H1 (cell line): ENCODE results near the gene GTF2A1. TPM values are rescaled to one million over a fixed set of nuclear protein-coding genes. Genes with fewer than 3 reads are reported as not detected.
"Not testable (repeated sequence)": the region's sequence is repeated elsewhere in the genome, so short reads cannot be mapped to it uniquely, and the experiment has no call there.

Experiments used
- CTCF ChIA-PET: fragments of 300-600 bp; sonication (Branson Sonifier 250); formaldehyde crosslinking; loops from one replicate; lab custom pipeline; 2021; ENCODE audit not compliant: partially characterized antibody; lab: Charles Lee
- POLR2A ChIA-PET: fragments of 300-600 bp; sonication (Branson Sonifier 250); formaldehyde crosslinking; loops from one replicate; lab custom pipeline; 2021; ENCODE audit warnings: inconsistent platforms; ENCODE audit not compliant: partially characterized antibody; lab: Charles Lee
- DNase-seq, 2 experiments: peaks; one replicate each; pipeline versions ENCODE4 v3.0.0 to v3.0.0-alpha.2; 2010 to 2022; ENCODE audit warnings: low spot score in 2 of 2, low read depth in 1 of 2, mixed read lengths in 1 of 2
- FAIRE-seq: peaks from 2 replicates; lab custom pipeline; 2011; peaks lifted over from hg19 to GRCh38; lab: Jason Lieb, UNC
- H2AFZ ChIP-seq: 2 replicates; pipeline ENCODE4 v1.8.1; 2012; ENCODE audit warnings: low read length, inconsistent platforms
- H2AK5ac ChIP-seq: 2 replicates; pipeline ENCODE4 v1.6.1; 2013; ENCODE audit warnings: low read depth, low read length
- H2BK120ac ChIP-seq: replicated peaks from 2 replicates; pipeline ENCODE3; 2013; ENCODE audit warnings: low read depth, low read length, inconsistent platforms
- H2BK12ac ChIP-seq: 2 replicates; pipeline ENCODE4 v1.6.1; 2013; ENCODE audit warnings: low read depth, low read length
- H2BK15ac ChIP-seq: 2 replicates; pipeline ENCODE4 v1.6.1; 2013; ENCODE audit warnings: low read length
- H2BK20ac ChIP-seq: 2 replicates; pipeline ENCODE4 v1.6.1; 2013; ENCODE audit warnings: low read length
- H2BK5ac ChIP-seq: 2 replicates; pipeline ENCODE4 v1.6.1; 2013; ENCODE audit warnings: low read depth, low read length
- H3K14ac ChIP-seq: 2 replicates; pipeline ENCODE4 v1.6.1; 2013; ENCODE audit warnings: inconsistent platforms; ENCODE audit not compliant: insufficient read length
- H3K18ac ChIP-seq: 2 replicates; pipeline ENCODE4 v1.6.1; 2013; ENCODE audit warnings: low read length; ENCODE audit errors: extremely low read depth
- H3K23ac ChIP-seq: 2 replicates; pipeline ENCODE4 v1.6.1; 2013; ENCODE audit warnings: inconsistent platforms; ENCODE audit not compliant: insufficient read length
- H3K23me2 ChIP-seq: 2 replicates; pipeline ENCODE4 v1.6.1; 2013; ENCODE audit warnings: low read depth, low read length
- H3K27ac ChIP-seq: 2 replicates; pipeline ENCODE4 v1.6.1; 2011; ENCODE audit warnings: low read depth, low read length, inconsistent platforms
- H3K27me3 ChIP-seq, 4 experiments: replicated peaks in 1 of 4; 1 replicate in 1 of 4; 2 replicates in 3 of 4; pipeline versions ENCODE4 v1.6.1 to v1.8.1; 2011 to 2013; ENCODE audit warnings: low read length in 3 of 4, mild to moderate bottlenecking in 3 of 4, inconsistent platforms in 2 of 4, mixed read lengths in 2 of 4, moderate library complexity in 1 of 4; ENCODE audit not compliant: control insufficient read depth in 3 of 4, insufficient read depth in 3 of 4; ENCODE audit errors: extremely low read depth in 1 of 4
- H3K36me3 ChIP-seq, 4 experiments: 2 replicates each; pipeline versions ENCODE4 v1.6.1 to v1.8.1; 2011 to 2013; ENCODE audit warnings: mild to moderate bottlenecking in 4 of 4, low read length in 3 of 4, moderate library complexity in 2 of 4, control low read depth in 1 of 4, inconsistent platforms in 1 of 4; ENCODE audit not compliant: insufficient read depth in 4 of 4, control insufficient read depth in 2 of 4
- H3K4ac ChIP-seq: replicated peaks from 2 replicates; pipeline ENCODE3; 2013; ENCODE audit warnings: low read length, low read depth, mixed read lengths, inconsistent platforms; ENCODE audit not compliant: insufficient read length
- H3K4me1 ChIP-seq, 4 experiments: replicated peaks in 1 of 4; 1 replicate in 1 of 4; 2 replicates in 3 of 4; pipeline versions ENCODE4 v1.6.1 to v1.8.1; 2011 to 2013; ENCODE audit warnings: low read length in 3 of 4, inconsistent platforms in 2 of 4, mixed read lengths in 1 of 4; ENCODE audit not compliant: insufficient read depth in 4 of 4, control insufficient read depth in 3 of 4
- H3K4me2 ChIP-seq, 2 experiments: 2 replicates each; pipeline versions ENCODE4 v1.6.1 to v1.8.1; 2011 to 2013; ENCODE audit warnings: low read depth in 2 of 2, low read length in 2 of 2, control low read depth in 1 of 2, inconsistent platforms in 1 of 2, mild to moderate bottlenecking in 1 of 2; ENCODE audit not compliant: insufficient read depth in 1 of 2
- H3K4me3 ChIP-seq, 4 experiments: fragments of 200-600, 300-600 bp in 1 of 4; sonication (generic), shearing (Covaris generic), sonication (Bioruptor Twin) in 1 of 4; 2 replicates each; pipeline versions ENCODE4 v1.5.1 to v1.8.1; 2011 to 2016; ENCODE audit warnings: low read length in 4 of 4, low read depth in 3 of 4, control low read depth in 2 of 4, inconsistent platforms in 2 of 4, mild to moderate bottlenecking in 2 of 4, mixed read lengths in 1 of 4, moderate library complexity in 1 of 4; ENCODE audit not compliant: insufficient read depth in 2 of 4; ENCODE audit errors: extremely low read depth in 1 of 4
- H3K56ac ChIP-seq: replicated peaks from 2 replicates; pipeline ENCODE3; 2013; ENCODE audit warnings: low read depth, mild to moderate bottlenecking, mixed read lengths, low read length, inconsistent platforms; ENCODE audit not compliant: insufficient read length
- H3K79me1 ChIP-seq: 2 replicates; pipeline ENCODE4 v1.6.1; 2013; ENCODE audit warnings: low read depth, low read length, control low read depth
- H3K79me2 ChIP-seq, 2 experiments: 2 replicates each; pipeline versions ENCODE4 v1.6.1 to v1.8.1; 2012 to 2013; ENCODE audit warnings: low read length in 2 of 2, mild to moderate bottlenecking in 2 of 2, inconsistent platforms in 1 of 2; ENCODE audit not compliant: insufficient read depth in 2 of 2, control insufficient read depth in 1 of 2
- H3K9ac ChIP-seq, 4 experiments: replicated peaks in 1 of 4; 1 replicate in 1 of 4; 2 replicates in 3 of 4; pipeline versions ENCODE4 v1.6.1 to v1.8.1; 2011 to 2013; ENCODE audit warnings: low read depth in 3 of 4, low read length in 3 of 4, control low read depth in 2 of 4, mild to moderate bottlenecking in 2 of 4, moderate library complexity in 2 of 4, inconsistent platforms in 1 of 4; ENCODE audit errors: extremely low read depth in 1 of 4
- H3K9me3 ChIP-seq, 2 experiments: 2 replicates each; pipeline versions ENCODE4 v1.6.1 to v1.8.1; 2012 to 2013; ENCODE audit warnings: mild to moderate bottlenecking in 2 of 2, moderate library complexity in 2 of 2, control low read depth in 1 of 2, inconsistent platforms in 1 of 2, low read depth in 1 of 2, low read length in 1 of 2, mixed read lengths in 1 of 2; ENCODE audit not compliant: insufficient read depth in 2 of 2
- H4K20me1 ChIP-seq, 2 experiments: replicated peaks in 1 of 2; 2 replicates each; pipeline versions ENCODE3 to v1.8.1; 2011 to 2013; ENCODE audit warnings: inconsistent platforms in 2 of 2, low read length in 2 of 2, mild to moderate bottlenecking in 1 of 2; ENCODE audit not compliant: insufficient read depth in 2 of 2, control insufficient read depth in 1 of 2
- H4K5ac ChIP-seq: 2 replicates; pipeline ENCODE4 v1.6.1; 2013; ENCODE audit warnings: low read length, low read depth, mixed read lengths, inconsistent platforms; ENCODE audit not compliant: insufficient read length
- H4K8ac ChIP-seq: 2 replicates; pipeline ENCODE4 v1.8.0; 2013; ENCODE audit warnings: mild to moderate bottlenecking, moderate library complexity, low read length, inconsistent platforms; ENCODE audit not compliant: insufficient read depth; ENCODE audit errors: extremely low read depth
- H4K91ac ChIP-seq: replicated peaks from 2 replicates; pipeline ENCODE3; 2013; ENCODE audit warnings: low read length, mixed read lengths, inconsistent platforms; ENCODE audit not compliant: insufficient read length
- WGBS, 2 experiments: shearing (Covaris generic) in 1 of 2; methylation state at CpG; one replicate each; pipeline versions ENCODE4 v1.1.6 to v1.1.7; 2013 to 2015; ENCODE audit warnings: low lambda C conversion rate in 2 of 2, mixed read lengths in 2 of 2, inconsistent platforms in 1 of 2, low coverage in 1 of 2, missing lambda C conversion rate in 1 of 2; ENCODE audit not compliant: insufficient replicate concordance in 2 of 2, insufficient coverage in 1 of 2, insufficient read length in 1 of 2; ENCODE audit errors: extremely low coverage in 1 of 2, missing lambda C conversion rate in 1 of 2; 5-methylcytosine and 5-hydroxymethylcytosine counted together
- polyA plus RNA-seq, 7 experiments: library from polyadenylated mRNA; depleted of rRNA in 3 of 7; stranded (reverse) in 5 of 7; unstranded in 2 of 7; fragments of >200 nt in 5 of 7; fragments of 200-250 nt in 2 of 7; gene quantifications; 1 replicate in 5 of 7; 2 replicates in 1 of 7; 4 replicates in 1 of 7; pipeline versions ENCODE4 v1.2.1 to v1.2.3, GENCODE V29; 2011 to 2013; ENCODE audit warnings: missing spikeins in 2 of 7, mixed read lengths in 2 of 7
- total RNA-seq: library from RNA; stranded (reverse); fragmentation: NEBNext Ultra II Directional; extraction: Animal tissue kit (Norgen Biotek cat#: 25700); gene quantifications from 2 replicates; pipeline ENCODE4 v1.2.1, GENCODE V29; 2021

GTF2A1 gene
- total and polyA plus RNA-seq, 2 of the 8 experiments (the other 6 are each of a cell fraction or from before 2014, with no cell fraction given), result 24.1 to 57.8 TPM

DNA sequence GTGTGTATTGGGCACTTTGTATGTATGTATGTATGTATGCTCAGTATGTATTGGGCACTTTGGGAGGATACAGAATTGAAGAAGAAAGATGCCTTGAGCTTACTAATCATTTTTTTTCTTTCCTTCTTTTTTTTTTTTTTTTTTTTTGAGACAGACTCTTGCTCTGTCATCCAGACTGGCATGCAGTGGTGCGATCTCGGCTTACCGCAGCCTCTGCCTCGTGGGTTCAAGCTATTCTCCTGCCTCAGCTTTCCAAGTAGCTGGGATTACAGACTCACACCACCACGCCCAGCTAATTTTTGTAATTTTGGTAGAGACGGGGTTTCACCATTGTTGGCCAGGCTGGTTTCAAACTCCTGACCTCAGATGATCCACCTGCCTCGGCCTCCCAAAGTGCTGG, 3.0 kb upstream of the GTF2A1 start:
- not testable (repeated sequence) for H2BK15ac ChIP-seq, H4K8ac ChIP-seq, H2BK120ac ChIP-seq, H3K4me1 ChIP-seq, H3K18ac ChIP-seq, FAIRE-seq, H3K27me3 ChIP-seq, H2BK5ac ChIP-seq, H3K36me3 ChIP-seq, H4K5ac ChIP-seq, H2BK20ac ChIP-seq, H3K23me2 ChIP-seq, H3K79me1 ChIP-seq, H4K91ac ChIP-seq, H3K4me3 ChIP-seq, H3K4ac ChIP-seq, H3K4me2 ChIP-seq, H2BK12ac ChIP-seq, H3K27ac ChIP-seq, H3K9ac ChIP-seq, H3K23ac ChIP-seq, H4K20me1 ChIP-seq, DNase-seq, H3K9me3 ChIP-seq, H3K56ac ChIP-seq, H2AFZ ChIP-seq, H3K14ac ChIP-seq, H2AK5ac ChIP-seq
- ChIA-PET POLR2A (interaction anchor here (4.0 kb wide), 1 partner anchor 9 kb away, joined by 38 read pairs; no protein-coding TSS in a partner anchor), CTCF (interaction anchor here (1.6 kb wide), 2 partner anchors 231 to 240 kb away, joined by 3 to 5 read pairs; no protein-coding TSS in a partner anchor)
- peaks cover 0 to 11% of the 10 kb centered on the region in 2 experiments; a peak in 3 of 4 replicates for H3K79me2 ChIP-seq
- 90% methylated on average over 7 of the region's 7 CpGs; no CpG with 5 or more reads in 1 of the 2 experiments for WGBS, 2 experiments
